GM19099 (cell line): ENCODE data around the gene PLXNC1.

Experiments used
- POLR2A ChIP-seq: IDR thresholded peaks from 3 replicates; pipeline ENCODE4 v1.6.1; 2011; ENCODE audit warnings: low read depth; ENCODE audit not compliant: insufficient read length; ENCODE audit errors: extremely low read depth

The PLXNC1 gene

DNA sequence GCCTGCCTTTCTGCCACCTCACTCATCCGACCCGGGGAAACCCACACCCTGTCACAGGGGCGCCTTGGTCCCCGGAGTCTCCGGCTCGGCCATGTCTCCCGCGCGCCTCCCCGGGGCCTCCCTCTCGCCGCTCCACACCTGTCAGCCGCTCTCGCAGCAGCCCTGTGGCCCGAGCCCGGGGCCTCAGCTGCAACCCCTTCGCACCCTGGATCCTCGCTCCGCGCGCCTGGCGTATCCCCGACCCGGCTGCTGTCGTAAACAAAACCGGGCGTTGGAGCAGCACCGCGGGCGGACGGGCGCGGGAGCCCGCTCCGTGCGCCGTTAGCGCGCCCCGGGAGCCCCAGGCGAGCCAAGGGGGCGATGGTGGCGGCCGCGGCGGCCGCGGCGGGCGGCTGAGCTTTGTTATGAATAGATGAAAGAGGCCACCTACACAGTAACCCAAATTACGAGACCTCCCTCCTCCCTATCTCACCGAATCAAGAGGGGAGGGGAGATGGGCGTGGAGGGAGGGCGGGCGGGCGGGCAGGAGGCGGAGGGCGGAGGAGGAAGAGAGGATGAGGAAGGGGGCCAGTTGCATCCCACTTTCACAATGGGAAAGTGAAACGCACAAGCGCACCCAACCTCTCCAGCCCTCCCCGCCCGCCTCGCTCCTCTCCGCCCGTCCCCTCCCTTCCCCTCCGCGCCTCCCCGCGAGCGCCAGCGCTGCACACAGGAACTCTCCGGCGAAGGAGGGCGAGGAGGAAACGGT, at the start of gene PLXNC1:
TSS of gene PLXNC1 (plus strand) at position 587 of the 748 bp plus-strand sequence. CDS start 395 bp downstream, outside the sequence.
- no peak for TF ChIP-seq POLR2A

GRCh38 chr12:94099191-94099590, 49.2 kb upstream of the PLXNC1 start:
- TF ChIP-seq POLR2A, result no peak

- no peak for TF ChIP-seq POLR2A
These were observed 48.7 kb upstream of the PLXNC1 start for GRCh38 chr12:94099632-94100031.

GRCh38 chr12:94100211-94100627, 48.2 kb upstream of the PLXNC1 start:
- no peak for TF ChIP-seq POLR2A

- TF ChIP-seq POLR2A, result no peak
These were observed 47.2 kb upstream of the PLXNC1 start for GRCh38 chr12:94100990-94101737.

DNA sequence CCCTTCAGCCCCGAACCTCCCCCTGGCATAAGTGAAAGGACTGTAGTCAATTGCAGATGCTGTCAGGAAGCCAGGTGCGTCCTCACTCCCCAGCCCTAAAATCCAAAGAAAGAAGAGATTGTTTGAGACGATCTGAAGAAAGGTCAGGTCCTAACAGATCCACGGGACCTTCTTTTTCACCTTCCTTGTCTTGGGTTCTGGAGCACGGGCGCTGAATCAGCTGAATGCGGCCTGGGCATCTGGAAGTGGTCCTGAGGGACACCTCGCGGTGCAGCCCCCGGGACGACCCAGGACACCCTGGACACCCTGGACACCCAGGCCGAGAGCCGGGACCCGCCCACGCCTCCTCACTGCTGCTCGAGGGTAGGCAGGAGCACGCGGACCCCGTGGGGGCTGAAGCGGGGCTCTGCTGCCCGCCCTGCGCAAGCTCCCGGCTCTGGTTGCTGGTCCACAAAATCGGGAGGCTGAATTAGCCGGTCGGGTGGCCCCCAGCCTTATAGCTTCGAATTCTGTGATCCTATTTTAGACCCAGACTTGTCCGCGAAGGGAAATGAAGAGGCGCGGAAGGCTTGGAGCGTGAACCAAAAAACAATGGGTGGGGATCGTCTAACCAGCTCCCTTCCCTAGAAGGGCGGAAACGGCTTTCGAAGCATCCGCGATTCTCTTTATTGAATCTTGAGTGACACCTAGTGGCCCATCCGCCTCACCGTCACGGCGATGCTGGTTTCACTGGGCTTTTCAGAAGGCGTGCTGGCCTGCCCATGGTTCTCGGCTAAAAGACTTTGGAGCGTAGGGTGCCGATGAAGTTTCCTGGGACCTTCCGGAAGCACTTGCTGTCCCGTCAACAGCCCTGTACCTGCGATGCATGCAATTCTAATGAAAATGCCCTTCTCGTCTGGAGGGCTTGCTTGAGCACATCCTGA, 46.4 kb upstream of the PLXNC1 start:
- no peak for TF ChIP-seq POLR2A

DNA sequence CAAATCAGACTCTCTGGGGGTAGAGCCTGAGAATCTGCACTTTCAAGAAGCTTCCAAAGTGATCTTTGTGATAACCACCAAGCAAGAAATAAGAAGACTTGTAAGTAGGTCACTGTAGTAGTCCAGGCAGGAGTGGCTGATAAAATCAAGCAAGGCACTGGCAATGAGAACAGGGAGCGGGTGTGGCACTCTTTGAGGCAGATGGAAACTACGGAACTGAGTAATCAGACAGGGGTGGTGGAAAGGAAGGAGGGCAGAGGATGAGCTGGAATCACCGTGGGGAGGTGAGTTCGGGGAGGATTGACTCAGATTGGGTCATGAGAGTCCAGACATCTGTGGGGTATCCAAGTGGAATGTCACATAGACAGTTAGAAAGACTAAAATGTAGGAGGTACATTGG, 44.4 kb upstream of the PLXNC1 start:
- TF ChIP-seq POLR2A, result no peak

GRCh38 chr12:94107910-94108309, 40.5 kb upstream of the PLXNC1 start:
- no peak for TF ChIP-seq POLR2A

- no peak for TF ChIP-seq POLR2A
These were observed 39.2 kb upstream of the PLXNC1 start for GRCh38 chr12:94109160-94109559.

- no peak for TF ChIP-seq POLR2A
These were observed 38.1 kb upstream of the PLXNC1 start for GRCh38 chr12:94110258-94110657.

GRCh38 chr12:94111302-94111701, 37.1 kb upstream of the PLXNC1 start:
- TF ChIP-seq POLR2A, result no peak

DNA sequence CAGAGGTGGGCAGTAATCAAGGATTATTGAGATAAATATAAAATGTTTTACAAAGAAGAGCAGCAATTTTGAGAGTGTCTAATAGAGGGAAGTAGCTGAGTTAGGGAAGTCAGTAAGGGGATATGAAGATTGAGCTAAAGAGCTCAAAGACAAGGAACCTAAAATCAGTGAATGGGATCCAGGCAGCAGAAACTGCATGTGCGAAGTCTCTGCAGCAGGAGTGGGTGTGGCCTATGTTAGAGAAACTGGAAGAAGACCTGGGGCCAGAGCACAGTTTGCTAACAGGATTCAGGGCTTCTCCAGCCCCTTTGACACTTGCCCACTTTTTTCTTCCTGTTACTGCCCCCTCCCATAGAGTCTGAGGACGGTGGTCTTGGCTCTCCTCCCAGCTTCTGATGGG, 36.3 kb upstream of the PLXNC1 start:
- no peak for TF ChIP-seq POLR2A

DNA sequence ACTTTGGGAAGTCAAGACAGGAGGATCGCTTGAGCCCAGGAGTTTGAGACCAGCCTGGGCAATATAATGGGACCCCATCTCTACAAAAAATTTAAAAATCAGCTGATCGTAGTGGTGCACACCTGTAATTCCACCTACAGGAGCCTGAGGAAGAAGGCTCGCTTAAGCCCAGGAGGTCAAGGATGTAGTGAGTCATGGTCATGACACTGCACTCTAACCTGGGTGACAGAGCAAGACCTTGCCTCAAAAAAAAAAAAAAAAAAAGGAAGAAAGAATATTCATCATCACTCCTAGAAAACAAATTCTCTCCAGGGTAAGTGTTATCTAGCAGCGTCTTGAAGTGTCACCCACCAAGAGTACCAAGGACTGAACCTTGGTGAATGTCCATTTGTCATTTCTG, 34.2 kb upstream of the PLXNC1 start:
- no peak for TF ChIP-seq POLR2A

GRCh38 chr12:94116191-94116590, 32.2 kb upstream of the PLXNC1 start:
- no peak for TF ChIP-seq POLR2A

GRCh38 chr12:94121886-94122285, 26.5 kb upstream of the PLXNC1 start:
- TF ChIP-seq POLR2A, result no peak
